Mesenchymal stem cell (in vitro differentiated cells and primary cell): ENCODE data around the gene TBCA.

Experiments used
- DNase-seq: peaks from one replicate; pipeline ENCODE4 v3.0.0-alpha.2; 2013
- H2AFZ ChIP-seq: one replicate; pipeline ENCODE4 v1.6.1; 2013; ENCODE audit warnings: low read depth, mild to moderate bottlenecking, control low read depth, inconsistent platforms, low read length, moderate library complexity
- H2AK5ac ChIP-seq: 2 replicates; pipeline ENCODE4 v1.6.1; 2013; ENCODE audit warnings: low read length, moderate library complexity, mild to moderate bottlenecking, inconsistent platforms; ENCODE audit not compliant: severe bottlenecking
- H2BK120ac ChIP-seq: one replicate; pipeline ENCODE4 v1.6.1; 2013; ENCODE audit warnings: low read depth, mild to moderate bottlenecking, inconsistent platforms, low read length, moderate library complexity
- H2BK12ac ChIP-seq, 2 experiments: one replicate each; pipeline ENCODE4 v1.6.1; 2013; ENCODE audit warnings: inconsistent platforms in 2 of 2, low read length in 2 of 2, mild to moderate bottlenecking in 2 of 2, moderate library complexity in 2 of 2, control low read depth in 1 of 2
- H2BK15ac ChIP-seq: one replicate; pipeline ENCODE4 v1.6.1; 2013; ENCODE audit warnings: mild to moderate bottlenecking, low read depth, inconsistent platforms; ENCODE audit not compliant: poor library complexity, severe bottlenecking
- H2BK5ac ChIP-seq: 2 replicates; pipeline ENCODE4 v1.6.1; 2013; ENCODE audit warnings: low read depth, mild to moderate bottlenecking, low read length, control low read depth, inconsistent platforms; ENCODE audit not compliant: poor library complexity, severe bottlenecking
- H3K14ac ChIP-seq, 2 experiments: one replicate each; pipeline ENCODE4 v1.6.1; 2013; ENCODE audit warnings: inconsistent platforms in 2 of 2, low read length in 2 of 2, control low read depth in 1 of 2, mild to moderate bottlenecking in 1 of 2, moderate library complexity in 1 of 2
- H3K18ac ChIP-seq, 2 experiments: one replicate each; pipeline ENCODE4 v1.6.1; 2013; ENCODE audit warnings: inconsistent platforms in 2 of 2, low read length in 2 of 2, control low read depth in 1 of 2, low read depth in 1 of 2, mild to moderate bottlenecking in 1 of 2
- H3K23ac ChIP-seq, 2 experiments: one replicate each; pipeline ENCODE4 v1.6.1; 2013; ENCODE audit warnings: inconsistent platforms in 2 of 2, low read length in 2 of 2, mild to moderate bottlenecking in 2 of 2, moderate library complexity in 2 of 2, control low read depth in 1 of 2
- H3K27ac ChIP-seq: 2 replicates; pipeline ENCODE4 v1.5.1; 2013; ENCODE audit warnings: mild to moderate bottlenecking, moderate library complexity, low read length, control low read depth, inconsistent platforms; ENCODE audit not compliant: poor library complexity, severe bottlenecking
- H3K27me3 ChIP-seq, 2 experiments: 2 replicates each; pipeline versions ENCODE4 v1.6.1 to v1.7.0; 2013; ENCODE audit warnings: low read length in 2 of 2, mild to moderate bottlenecking in 2 of 2, moderate library complexity in 2 of 2, control low read depth in 1 of 2, inconsistent platforms in 1 of 2; ENCODE audit not compliant: control insufficient read depth in 1 of 2, insufficient read depth in 1 of 2
- H3K36me3 ChIP-seq, 2 experiments: 2 replicates each; pipeline versions ENCODE4 v1.6.1 to v1.7.0; 2013; ENCODE audit warnings: low read length in 2 of 2, control low read depth in 1 of 2, inconsistent platforms in 1 of 2, low read depth in 1 of 2, mild to moderate bottlenecking in 1 of 2; ENCODE audit not compliant: insufficient read depth in 2 of 2, control insufficient read depth in 1 of 2
- H3K4ac ChIP-seq, 2 experiments: one replicate each; pipeline ENCODE4 v1.6.1; 2013; ENCODE audit warnings: inconsistent platforms in 2 of 2, low read length in 2 of 2, mild to moderate bottlenecking in 2 of 2, moderate library complexity in 2 of 2, control low read depth in 1 of 2, low read depth in 1 of 2
- H3K4me1 ChIP-seq: 2 replicates; pipeline ENCODE4 v1.6.1; 2013; ENCODE audit warnings: low read depth, low read length, control low read depth; ENCODE audit not compliant: control insufficient read depth, insufficient read depth
- H3K4me2 ChIP-seq: 2 replicates; pipeline ENCODE4 v1.6.1; 2013; ENCODE audit warnings: low read length, mild to moderate bottlenecking, inconsistent platforms; ENCODE audit not compliant: poor library complexity, severe bottlenecking
- H3K4me3 ChIP-seq, 2 experiments: 2 replicates each; pipeline versions ENCODE4 v1.5.1 to v1.7.0; 2013; ENCODE audit warnings: low read length in 2 of 2, mild to moderate bottlenecking in 2 of 2, control low read depth in 1 of 2, low read depth in 1 of 2; ENCODE audit not compliant: insufficient read depth in 1 of 2
- H3K79me1 ChIP-seq: replicated peaks from 2 replicates; pipeline ENCODE4 v1.6.1; 2013; ENCODE audit warnings: mild to moderate bottlenecking, control low read depth, low read length, inconsistent platforms; ENCODE audit not compliant: poor library complexity, severe bottlenecking
- H3K9ac ChIP-seq: 2 replicates; pipeline ENCODE4 v1.7.0; 2013; ENCODE audit warnings: mild to moderate bottlenecking, low read length, moderate library complexity
- H3K9me3 ChIP-seq: 2 replicates; pipeline ENCODE4 v1.7.0; 2013; ENCODE audit warnings: mild to moderate bottlenecking, low read length; ENCODE audit not compliant: control insufficient read depth
- H4K8ac ChIP-seq: one replicate; pipeline ENCODE4 v1.6.1; 2013; ENCODE audit warnings: inconsistent platforms, mild to moderate bottlenecking, low read length, moderate library complexity
- H4K91ac ChIP-seq: one replicate; pipeline ENCODE4 v1.6.1; 2013; ENCODE audit warnings: mild to moderate bottlenecking, low read length, inconsistent platforms
- WGBS: methylation state at CpG from one replicate; pipeline ENCODE4 v1.1.7; 2013; ENCODE audit warnings: mixed read lengths; 5-methylcytosine and 5-hydroxymethylcytosine counted together

Gene TBCA

GRCh38 chr5:77641963-77642737 lies 134.0 kb downstream of the TBCA start:
- Histone ChIP-seq H2AK5ac (no peak overlapping the region), H3K27ac (no peak overlapping the region), H3K4me1 (peaks cover 26% of the 10 kb centered on the region), H3K79me1 (no peaks in the 10 kb centered on the region), H3K23ac (no peak overlapping the region), H2BK5ac (no peak overlapping the region), H3K27me3 (peaks cover 91 to 97% of the 10 kb centered on the region in 2 experiments), H2BK15ac (no peak overlapping the region), H3K18ac (no peak overlapping the region), H3K4ac (no peak overlapping the region), H3K36me3 (no peaks in the 10 kb centered on the region), H3K9me3 (no peaks in the 10 kb centered on the region), H3K4me3 (no peak overlapping the region), H2BK12ac (no peak overlapping the region), H3K4me2 (no peak overlapping the region), H4K8ac (no peak overlapping the region), H2BK120ac (no peak overlapping the region), H3K9ac (no peak overlapping the region), H3K14ac (no peak overlapping the region), H2AFZ (no peak overlapping the region), H4K91ac (no peak overlapping the region)
- no peak for DNase-seq
- WGBS = 2% methylated on average over 11 of the region's 19 CpGs

- no peak overlapping the region for H3K9ac ChIP-seq
- H3K23ac ChIP-seq = no peak overlapping the region
- no peaks in the 10 kb centered on the region for H3K36me3 ChIP-seq
- H3K4ac ChIP-seq = no peak overlapping the region
- no peak overlapping the region for H4K8ac ChIP-seq
- no peaks in the 10 kb centered on the region for H3K79me1 ChIP-seq
- H3K4me1 ChIP-seq = peaks cover 28% of the 10 kb centered on the region
- H3K27me3 ChIP-seq = peaks cover 91 to 97% of the 10 kb centered on the region in 2 experiments
- no peak overlapping the region for H2AFZ ChIP-seq
- no peak for DNase-seq
- no peak overlapping the region for H3K18ac ChIP-seq
- no peak overlapping the region for H2BK15ac ChIP-seq
- peaks cover 1% of the 10 kb centered on the region for H3K9me3 ChIP-seq
- no peak overlapping the region for H3K4me2 ChIP-seq
- no peak overlapping the region for H2BK12ac ChIP-seq
- no peak overlapping the region for H3K27ac ChIP-seq
- H3K4me3 ChIP-seq = no peak overlapping the region
- 3% methylated on average over 18 of the region's 23 CpGs for WGBS
- no peak overlapping the region for H2AK5ac ChIP-seq
- no peak overlapping the region for H2BK120ac ChIP-seq
- H3K14ac ChIP-seq = no peak overlapping the region
- no peak overlapping the region for H2BK5ac ChIP-seq
- H4K91ac ChIP-seq = no peak overlapping the region
These were observed 134.7 kb downstream of the TBCA start for GRCh38 chr5:77641397-77641943.
